SIG-M5 treated with dmso at 0.1 percent for 504 hours (cell line): ENCODE data around the gene ADCY7.

Source experiments
- DNase-seq: peaks from one replicate; lab custom pipeline; 2025; ENCODE audit not compliant: unreplicated experiment; lab: John Stamatoyannopoulos, UW

Gene ADCY7

GRCh38 chr16:50279504-50279865, 13.1 kb downstream of the ADCY7 start:
- DNase-seq: no peak

- DNase-seq: no peak
Observed at GRCh38 chr16:50280932-50281331, 14.6 kb downstream of the ADCY7 start.

GRCh38 chr16:50281391-50282009, 15.1 kb downstream of the ADCY7 start:
- no peak for DNase-seq

GRCh38 chr16:50282010-50282538, 15.7 kb downstream of the ADCY7 start:
- DNase-seq: peak; percentile 96

- DNase-seq: peak; percentile 23
Observed at GRCh38 chr16:50282955-50283631, 16.7 kb downstream of the ADCY7 start.

GRCh38 chr16:50284131-50284911, 18.0 kb downstream of the ADCY7 start:
- DNase-seq: no peak

- DNase-seq: no peak
Observed at GRCh38 chr16:50285406-50286003, 19.2 kb downstream of the ADCY7 start.

GRCh38 chr16:50286681-50287080, 20.3 kb downstream of the ADCY7 start:
- no peak for DNase-seq

- DNase-seq: no peak
Observed at GRCh38 chr16:50288026-50288425, 21.7 kb downstream of the ADCY7 start.

GRCh38 chr16:50288920-50289319, 22.6 kb downstream of the ADCY7 start:
- DNase-seq: no peak

- no peak for DNase-seq
Observed at GRCh38 chr16:50289950-50290764, 23.8 kb downstream of the ADCY7 start.

GRCh38 chr16:50290856-50291255, 24.5 kb downstream of the ADCY7 start:
- DNase-seq: no peak

- DNase-seq: no peak
Observed at GRCh38 chr16:50291719-50292565, 25.6 kb downstream of the ADCY7 start.

- DNase-seq: no peak
Observed at GRCh38 chr16:50292566-50292948, 26.2 kb downstream of the ADCY7 start.

- DNase-seq: no peak
Observed at GRCh38 chr16:50293041-50293783, 26.9 kb downstream of the ADCY7 start.

GRCh38 chr16:50293994-50294855, 27.9 kb downstream of the ADCY7 start:
- no peak for DNase-seq

- DNase-seq: no peak
Observed at GRCh38 chr16:50294955-50295354, 28.6 kb downstream of the ADCY7 start.

GRCh38 chr16:50295541-50296132, 29.3 kb downstream of the ADCY7 start:
- DNase-seq: no peak
